T-helper 9 cell (primary cell): ENCODE results near the gene NLRC5.

Source experiments
- DNase-seq: peaks from one replicate; pipeline ENCODE4 v3.0.0-alpha.2; 2020

Gene NLRC5

GRCh38 chr16:57130950-57131321 is 141.6 kb downstream of the NLRC5 start:
- DNase-seq = no peak

- no peak for DNase-seq
These were observed 142.1 kb downstream of the NLRC5 start for GRCh38 chr16:57131351-57131970.

GRCh38 chr16:57132470-57132869 is 143.1 kb downstream of the NLRC5 start:
- DNase-seq = no peak

- no peak for DNase-seq
These were observed 143.7 kb downstream of the NLRC5 start for GRCh38 chr16:57133031-57133430.
